MCF 10A (cell line): ENCODE results near the gene UNCX. TPM values are rescaled to one million over a fixed set of nuclear protein-coding genes. Genes with fewer than 3 reads are reported as not detected.
"Not testable (repeated sequence)": the region's sequence is repeated elsewhere in the genome, so short reads cannot be mapped to it uniquely, and the experiment has no call there.

ENCODE experiments used
- BruUV-seq: library from RNA; stranded (reverse); fragments of 400-500 nt; replicated peaks from 2 replicates; lab custom pipeline; 2021; lab: Mats Ljungman, UMichigan
- CTCF ChIA-PET: fragments of 300-600 bp; sonication (Branson Sonifier 250); formaldehyde crosslinking; extraction: SDS; loops from one replicate; lab custom pipeline; 2021; ENCODE audit warnings: antibody characterized with exemption, inconsistent platforms; lab: Yijun Ruan, JAX
- POLR2A ChIA-PET: fragments of 300-600, 350-650 bp; sonication (Branson Sonifier 250); formaldehyde crosslinking; extraction: SDS; loops from one replicate; lab custom pipeline; 2020; ENCODE audit warnings: antibody characterized with exemption, inconsistent platforms; lab: Yijun Ruan, JAX
- DNase-seq: peaks from one replicate; pipeline ENCODE4 v3.0.0-alpha.2; 2018; ENCODE audit not compliant: unreplicated experiment
- H3K27ac Mint-ChIP-seq: one replicate; pipeline ENCODE4 v1.8.0; 2022; ENCODE audit warnings: mild to moderate bottlenecking, low read depth, mixed read lengths; ENCODE audit not compliant: unreplicated experiment
- H3K27me3 Mint-ChIP-seq: one replicate; pipeline ENCODE4 v1.8.0; 2022; ENCODE audit warnings: mixed read lengths; ENCODE audit not compliant: insufficient read depth, unreplicated experiment
- H3K36me3 Mint-ChIP-seq: one replicate; pipeline ENCODE4 v1.8.0; 2022; ENCODE audit warnings: mild to moderate bottlenecking, moderate library complexity, mixed read lengths; ENCODE audit not compliant: insufficient read depth, unreplicated experiment
- H3K4me1 Mint-ChIP-seq: one replicate; pipeline ENCODE4 v1.8.0; 2022; ENCODE audit warnings: mixed read lengths; ENCODE audit not compliant: insufficient read depth, unreplicated experiment
- H3K4me3 Mint-ChIP-seq: one replicate; pipeline ENCODE4 v1.8.0; 2022; ENCODE audit warnings: mild to moderate bottlenecking, moderate library complexity, mixed read lengths; ENCODE audit not compliant: unreplicated experiment
- H3K9me3 Mint-ChIP-seq: one replicate; pipeline ENCODE4 v1.8.0; 2022; ENCODE audit warnings: mixed read lengths; ENCODE audit not compliant: unreplicated experiment
- intact Hi-C: fragments of 100-400 bp; cut with micrococcal nuclease; formaldehyde crosslinking; loops from 2 replicates; pipeline ENCODE4 v1.14.1; 2022
- total RNA-seq: library from RNA; stranded (reverse); gene quantifications from 2 replicates; pipeline ENCODE4 v1.2.3, GENCODE V29; 2022
- TF ChIP-seq, protein P1 (sequence below): fragments of 200-600 bp; IDR thresholded peaks from one replicate; pipeline ENCODE4 v1.8.0; 2022; ENCODE audit warnings: antibody characterized with exemption, mild to moderate bottlenecking; ENCODE audit not compliant: unreplicated experiment

The UNCX gene
- total RNA-seq, 1 experiment from 2014 or later = not detected

- BruUV-seq = no TSS peak
- no peak overlapping the region for H3K4me3 Mint-ChIP-seq
- TF ChIP-seq, protein P1, sequence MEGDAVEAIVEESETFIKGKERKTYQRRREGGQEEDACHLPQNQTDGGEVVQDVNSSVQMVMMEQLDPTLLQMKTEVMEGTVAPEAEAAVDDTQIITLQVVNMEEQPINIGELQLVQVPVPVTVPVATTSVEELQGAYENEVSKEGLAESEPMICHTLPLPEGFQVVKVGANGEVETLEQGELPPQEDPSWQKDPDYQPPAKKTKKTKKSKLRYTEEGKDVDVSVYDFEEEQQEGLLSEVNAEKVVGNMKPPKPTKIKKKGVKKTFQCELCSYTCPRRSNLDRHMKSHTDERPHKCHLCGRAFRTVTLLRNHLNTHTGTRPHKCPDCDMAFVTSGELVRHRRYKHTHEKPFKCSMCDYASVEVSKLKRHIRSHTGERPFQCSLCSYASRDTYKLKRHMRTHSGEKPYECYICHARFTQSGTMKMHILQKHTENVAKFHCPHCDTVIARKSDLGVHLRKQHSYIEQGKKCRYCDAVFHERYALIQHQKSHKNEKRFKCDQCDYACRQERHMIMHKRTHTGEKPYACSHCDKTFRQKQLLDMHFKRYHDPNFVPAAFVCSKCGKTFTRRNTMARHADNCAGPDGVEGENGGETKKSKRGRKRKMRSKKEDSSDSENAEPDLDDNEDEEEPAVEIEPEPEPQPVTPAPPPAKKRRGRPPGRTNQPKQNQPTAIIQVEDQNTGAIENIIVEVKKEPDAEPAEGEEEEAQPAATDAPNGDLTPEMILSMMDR = no peak
- intact Hi-C loops = no loop called here
- POLR2A ChIA-PET = no interaction called here
- H3K27ac Mint-ChIP-seq = no peak overlapping the region
- CTCF ChIA-PET = interaction anchor here (0.6 to 0.7 kb wide), 3 partner anchors 15 to 208 kb away, joined by 3 to 4 read pairs (median 3); no protein-coding TSS in a partner anchor
- H3K9me3 Mint-ChIP-seq = no peaks in the 10 kb centered on the region
- H3K36me3 Mint-ChIP-seq = no peaks in the 10 kb centered on the region
- peaks cover 3% of the 10 kb centered on the region for H3K4me1 Mint-ChIP-seq
- H3K27me3 Mint-ChIP-seq = peaks cover 6% of the 10 kb centered on the region
- DNase-seq = no peak
Observed at GRCh38 chr7:1204460-1205140, 28.1 kb upstream of the UNCX start.

- CTCF ChIA-PET = interaction anchor here (1.2 to 1.4 kb wide), 2 partner anchors 11 to 13 kb away, joined by 3 to 6 read pairs; no protein-coding TSS in a partner anchor
- H3K4me1 Mint-ChIP-seq = peaks cover 11% of the 10 kb centered on the region
- H3K27me3 Mint-ChIP-seq = peaks cover 18% of the 10 kb centered on the region
- DNase-seq, BruUV-seq, intact Hi-C loops, H3K9me3 Mint-ChIP-seq, H3K36me3 Mint-ChIP-seq, H3K27ac Mint-ChIP-seq, POLR2A ChIA-PET, H3K4me3 Mint-ChIP-seq: not testable (repeated sequence)
Observed at GRCh38 chr7:1205742-1206141, 26.9 kb upstream of the UNCX start.

- no TSS peak for BruUV-seq
- peaks cover 51% of the 10 kb centered on the region for H3K27me3 Mint-ChIP-seq
- ChIA-PET CTCF (interaction anchor here (0.6 to 1.4 kb wide), 2 partner anchors 16 to 1217 kb away, joined by 3 read pairs; no protein-coding TSS in a partner anchor), POLR2A (no interaction called here)
- TF ChIP-seq, protein P1 = no peak
- H3K27ac Mint-ChIP-seq = no peak overlapping the region
- H3K9me3 Mint-ChIP-seq = no peaks in the 10 kb centered on the region
- no peak for DNase-seq
- H3K36me3 Mint-ChIP-seq = no peaks in the 10 kb centered on the region
- no peak overlapping the region for H3K4me3 Mint-ChIP-seq
- H3K4me1 Mint-ChIP-seq = peaks cover 13% of the 10 kb centered on the region
- intact Hi-C loops = no loop called here
Observed at GRCh38 chr7:1209097-1209496, 23.6 kb upstream of the UNCX start.

DNA sequence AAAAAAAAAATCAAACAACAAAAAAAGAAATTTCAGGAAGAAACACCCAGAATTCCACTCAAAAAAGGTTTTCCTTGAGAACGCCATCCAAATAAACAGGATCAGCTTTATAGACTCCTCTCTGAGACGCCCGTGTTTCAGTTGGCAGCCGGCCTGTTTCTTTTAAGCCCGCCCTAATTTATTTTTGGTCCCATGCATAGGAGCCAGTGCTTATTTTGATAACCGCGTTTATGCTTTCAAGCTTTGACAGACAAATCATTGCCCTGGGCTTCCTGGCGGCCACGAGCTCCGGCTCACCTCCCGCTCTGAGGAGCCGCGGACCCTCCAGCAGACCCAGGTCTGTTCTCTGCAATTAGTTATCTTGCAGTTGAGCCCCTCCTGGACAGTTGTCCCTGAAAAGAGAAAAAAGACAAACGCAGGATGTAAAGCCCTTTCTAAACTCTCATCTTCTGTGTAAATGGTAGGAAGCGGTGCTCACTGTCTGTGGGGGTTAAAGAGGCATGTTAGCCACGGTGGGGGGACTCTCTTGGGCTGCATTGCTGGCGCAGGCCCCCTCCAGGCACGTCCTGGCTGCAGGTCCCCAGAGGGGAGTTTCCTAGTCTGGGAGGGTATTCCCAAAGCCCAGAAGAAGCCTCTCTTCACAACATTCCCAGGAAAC is 22.2 kb upstream of the UNCX start:
- DNase-seq = peak; percentile 58
- intact Hi-C loops = no loop called here
- peaks cover 63% of the 10 kb centered on the region for H3K27me3 Mint-ChIP-seq
- H3K27ac Mint-ChIP-seq = no peak overlapping the region
- BruUV-seq = no TSS peak
- TF ChIP-seq, protein P1 = no peak
- H3K36me3 Mint-ChIP-seq = no peaks in the 10 kb centered on the region
- no peak overlapping the region for H3K4me3 Mint-ChIP-seq
- ChIA-PET POLR2A (no interaction called here), CTCF (interaction anchor here (0.6 kb wide), 1 partner anchor 60 kb away, joined by 3 read pairs; no protein-coding TSS in a partner anchor)
- H3K9me3 Mint-ChIP-seq = no peaks in the 10 kb centered on the region
- peaks cover 13% of the 10 kb centered on the region for H3K4me1 Mint-ChIP-seq
